HEK293T (cell line): ENCODE results near the gene COL20A1.

Experiments used
- CTCF ChIA-PET: fragments of 350-600 bp; formaldehyde crosslinking; extraction: SDS; loops from one replicate; lab custom pipeline; 2021; ENCODE audit warnings: antibody characterized with exemption, inconsistent platforms; lab: Yijun Ruan, JAX
- POLR2A ChIA-PET: fragments of 350-600 bp; formaldehyde crosslinking; extraction: SDS; loops from one replicate; lab custom pipeline; 2020; ENCODE audit warnings: antibody characterized with exemption, inconsistent platforms; lab: Yijun Ruan, JAX
- DNase-seq: peaks from one replicate; pipeline ENCODE4 v3.0.0; 2012; ENCODE audit warnings: mixed read lengths; ENCODE audit errors: extremely low spot score
- ARNT ChIP-seq: fragments of 450-650 bp; IDR thresholded peaks from 2 replicates; pipeline ENCODE4 v1.6.1; 2017; ENCODE audit warnings: mild to moderate bottlenecking
- BHLHE40 ChIP-seq: fragments of 450-650 bp; IDR thresholded peaks from 2 replicates; pipeline ENCODE4 v1.6.1; 2016; ENCODE audit warnings: mild to moderate bottlenecking, moderate library complexity, borderline replicate concordance
- CTBP1 ChIP-seq: fragments of 450-650 bp; IDR thresholded peaks from 2 replicates; pipeline ENCODE4 v1.6.1; 2016; ENCODE audit warnings: borderline replicate concordance
- ELF4 ChIP-seq: fragments of 450-650 bp; IDR thresholded peaks from 2 replicates; pipeline ENCODE4 v1.6.1; 2017; ENCODE audit warnings: antibody characterized with exemption
- FOXA1 ChIP-seq: fragments of 450-650 bp; IDR thresholded peaks from 2 replicates; pipeline ENCODE4 v1.6.1; 2016; ENCODE audit warnings: mild to moderate bottlenecking
- FOXK2 ChIP-seq: fragments of 450-650 bp; IDR thresholded peaks from 2 replicates; pipeline ENCODE4 v1.6.1; 2016; ENCODE audit warnings: mild to moderate bottlenecking
- FOXM1 ChIP-seq: fragments of 450-650 bp; IDR thresholded peaks from 2 replicates; pipeline ENCODE4 v1.6.1; 2017; ENCODE audit warnings: mild to moderate bottlenecking, borderline replicate concordance
- HDGF ChIP-seq: fragments of 450-650 bp; IDR thresholded peaks from 2 replicates; pipeline ENCODE4 v1.6.1; 2017; ENCODE audit warnings: antibody characterized with exemption, borderline replicate concordance
- L3MBTL2 ChIP-seq: fragments of 450-650 bp; conservative IDR thresholded peaks from 2 replicates; pipeline ENCODE4 v1.6.1; 2016; ENCODE audit warnings: mild to moderate bottlenecking
- LEF1 ChIP-seq: fragments of 450-650 bp; IDR thresholded peaks from 2 replicates; pipeline ENCODE4 v1.6.1; 2017; ENCODE audit warnings: mild to moderate bottlenecking, borderline replicate concordance
- NFRKB ChIP-seq: fragments of 450-650 bp; IDR thresholded peaks from 2 replicates; pipeline ENCODE4 v1.6.1; 2016; ENCODE audit warnings: mild to moderate bottlenecking, moderate library complexity
- PKNOX1 ChIP-seq: fragments of 450-650 bp; IDR thresholded peaks from 2 replicates; pipeline ENCODE4 v1.6.1; 2016
- SP1 ChIP-seq: fragments of 450-650 bp; IDR thresholded peaks from 2 replicates; pipeline ENCODE4 v1.6.1; 2017
- SUZ12 ChIP-seq: fragments of 450-650 bp; IDR thresholded peaks from 2 replicates; pipeline ENCODE4 v1.6.1; 2016; ENCODE audit warnings: mild to moderate bottlenecking
- TARDBP ChIP-seq: fragments of 450-650 bp; IDR thresholded peaks from 2 replicates; pipeline ENCODE4 v1.6.1; 2016
- ZNF384 ChIP-seq: fragments of 450-650 bp; IDR thresholded peaks from 2 replicates; pipeline ENCODE4 v1.6.1; 2016

The COL20A1 gene

GRCh38 chr20:63320616-63321147 lies 27.7 kb downstream of the COL20A1 start:
- POLR2A ChIA-PET: no interaction called here
- DNase-seq: no peak
- TF ChIP-seq ZNF384: no peak
- CTCF ChIA-PET: no interaction called here

- no peak for DNase-seq
- POLR2A ChIA-PET: no interaction called here
- CTCF ChIA-PET: no interaction called here
- no peak for TF ChIP-seq SUZ12
These were observed 28.3 kb downstream of the COL20A1 start for GRCh38 chr20:63321148-63321831.

GRCh38 chr20:63322146-63322932 lies 29.4 kb downstream of the COL20A1 start:
- DNase-seq: no peak
- ChIA-PET POLR2A (no interaction called here), CTCF (no interaction called here)
- TF ChIP-seq FOXK2: no peak
- no peak for TF ChIP-seq SP1
- TF ChIP-seq FOXA1: no peak
- TF ChIP-seq LEF1: no peak
- no peak for TF ChIP-seq HDGF
- TF ChIP-seq FOXM1: no peak

- ChIA-PET CTCF (no interaction called here), POLR2A (no interaction called here)
- no peak for DNase-seq
- TF ChIP-seq ARNT: no peak
- no peak for TF ChIP-seq L3MBTL2
These were observed 29.9 kb downstream of the COL20A1 start for GRCh38 chr20:63322933-63323273.

GRCh38 chr20:63323357-63323981 lies 30.5 kb downstream of the COL20A1 start:
- DNase-seq: no peak
- ChIA-PET CTCF (no interaction called here), POLR2A (no interaction called here)
- TF ChIP-seq L3MBTL2: no peak
- no peak for TF ChIP-seq TARDBP
- TF ChIP-seq SUZ12: no peak
- no peak for TF ChIP-seq FOXM1
- TF ChIP-seq CTBP1: no peak
- no peak for TF ChIP-seq SP1
- TF ChIP-seq FOXA1: no peak
- TF ChIP-seq ARNT: no peak
- no peak for TF ChIP-seq LEF1
- TF ChIP-seq ELF4: no peak
- no peak for TF ChIP-seq NFRKB
- no peak for TF ChIP-seq FOXK2
- TF ChIP-seq BHLHE40: no peak
- TF ChIP-seq HDGF: no peak
- TF ChIP-seq PKNOX1: no peak
- TF ChIP-seq ZNF384: no peak

GRCh38 chr20:63325021-63325471 lies 32.1 kb downstream of the COL20A1 start:
- no peak for TF ChIP-seq SP1
- CTCF ChIA-PET: no interaction called here
- DNase-seq: no peak
- POLR2A ChIA-PET: no interaction called here

GRCh38 chr20:63325554-63326313 lies 32.7 kb downstream of the COL20A1 start:
- POLR2A ChIA-PET: no interaction called here
- DNase-seq: no peak
- CTCF ChIA-PET: no interaction called here
- TF ChIP-seq FOXA1 (no peak), BHLHE40 (no peak), NFRKB (no peak), ZNF384 (no peak)
